Esophagus squamous epithelium (tissue), 5 donors: ENCODE results near the gene VRK2. TPM values are rescaled to one million over a fixed set of nuclear protein-coding genes. Genes with fewer than 3 reads are reported as not detected.
"Not testable (repeated sequence)": the region's sequence is repeated elsewhere in the genome, so short reads cannot be mapped to it uniquely, and the experiment has no call there.

Source experiments
- DNase-seq: peaks from one replicate; lab custom pipeline; 2025; lab: John Stamatoyannopoulos, UW
- H3K27ac ChIP-seq, 4 donors: fragments of 200-600 bp; sonication (generic); one replicate each; pipeline ENCODE4 v1.5.1; 2016 to 2019; ENCODE audit warnings: mild to moderate bottlenecking in 1 of 4
- H3K27me3 ChIP-seq, 4 donors: fragments of 200-600 bp; sonication (generic); 1 replicate in 3 of 4; 2 replicates in 1 of 4; pipeline versions ENCODE4 v1.5.1 to v1.6.0; 2017 to 2021; ENCODE audit warnings: antibody characterized with exemption in 1 of 4
- H3K36me3 ChIP-seq, 3 donors: fragments of 200-600 bp; sonication (generic); one replicate each; pipeline ENCODE4 v1.5.1; 2016 to 2019
- H3K4me1 ChIP-seq, 3 donors: fragments of 200-600 bp; sonication (generic); one replicate each; pipeline ENCODE4 v1.5.1; 2017 to 2019
- H3K4me3 ChIP-seq, 4 donors: fragments of 200-600 bp; sonication (generic); 1 replicate in 3 of 4; 2 replicates in 1 of 4; pipeline ENCODE4 v1.5.1; 2016 to 2019; ENCODE audit warnings: mild to moderate bottlenecking in 2 of 4, moderate library complexity in 1 of 4
- H3K9me3 ChIP-seq, 3 donors: fragments of 200-600 bp; sonication (generic); one replicate each; pipeline ENCODE4 v1.5.1; 2016 to 2019
- POLR2A ChIP-seq, 4 donors: fragments of 450-650 bp; IDR thresholded peaks; one replicate each; pipeline ENCODE4 v1.6.1; 2017; ENCODE audit warnings: antibody characterized with exemption in 4 of 4, mild to moderate bottlenecking in 4 of 4, moderate library complexity in 3 of 4
- WGBS, 2 donors: methylation state at CpG; one replicate each; pipeline ENCODE4 v1.1.5; 2018; 5-methylcytosine and 5-hydroxymethylcytosine counted together
- intact Hi-C: fragments of 100-400 bp; cut with DNase I; formaldehyde crosslinking; loops from one replicate; pipeline ENCODE4 v1.15.0; 2022
- total RNA-seq, 4 donors: library from RNA; depleted of rRNA; stranded (reverse); fragments of >200 nt; gene quantifications; one replicate each; pipeline ENCODE4 v1.1.0, GENCODE V29; 2016
- TF ChIP-seq, protein P1 (sequence below), 6 experiments: fragments of 450-650 bp in 4 of 6; fragments of 200-600 bp in 2 of 6; sonication (generic) in 2 of 6; IDR thresholded peaks; one replicate each; pipeline ENCODE4 v1.5.1; 2016 to 2019; ENCODE audit warnings: antibody characterized with exemption in 6 of 6, mild to moderate bottlenecking in 4 of 6, moderate library complexity in 4 of 6
- donor health status: DM: yes; HTN: yes; CAD: no.

VRK2 gene
- total RNA-seq, 4 donors from 2014 or later, result 17.9 to 33.6 (median 25.7) TPM

DNA sequence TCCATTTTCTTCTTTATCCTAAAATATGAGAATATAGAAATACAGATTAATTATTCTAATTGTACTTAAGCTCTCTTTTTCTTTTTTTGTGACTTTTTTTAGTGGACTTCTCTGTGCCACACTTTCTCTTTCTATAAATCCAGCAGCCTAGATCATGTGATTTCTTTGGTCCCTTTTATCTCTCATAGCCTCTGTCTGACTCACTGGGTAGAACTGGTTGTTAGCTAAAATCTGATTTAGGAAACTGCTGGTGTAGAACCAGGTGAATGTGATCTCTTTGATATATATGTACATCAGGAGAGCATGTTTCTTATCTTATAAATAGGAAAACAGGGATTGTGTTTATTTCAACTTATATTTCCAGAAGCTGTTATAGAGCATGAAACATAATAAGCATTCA is 54.9 kb downstream of the VRK2 start:
- no peak for DNase-seq

DNA sequence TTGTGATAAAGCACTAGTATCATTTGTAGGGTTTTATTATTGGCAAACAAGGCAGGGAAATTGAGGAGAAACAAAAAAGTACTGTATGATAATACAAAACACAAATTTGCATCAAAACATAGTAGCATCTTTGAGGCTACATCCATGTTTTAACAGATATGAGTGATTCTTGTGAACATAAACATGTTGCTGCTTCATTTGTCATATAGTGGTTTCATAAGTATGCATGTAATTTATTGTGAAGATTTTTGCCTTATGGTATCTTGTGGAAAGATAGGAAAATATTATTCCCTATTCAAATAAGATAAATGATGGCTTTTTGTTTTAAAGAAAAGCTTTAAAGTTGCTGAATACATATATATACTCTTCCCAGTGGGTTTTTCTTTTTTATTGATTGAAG is 60.3 kb downstream of the VRK2 start:
- H3K27ac ChIP-seq, result peak overlapping the region in 2 of 4 donors; percentile 75 to 83
- no peaks in the 10 kb centered on the region for H3K27me3 ChIP-seq
- H3K4me3 ChIP-seq, result no peak overlapping the region
- H3K36me3 ChIP-seq, result no peaks in the 10 kb centered on the region
- DNase-seq, result no peak
- intact Hi-C loops, result no loop called here
- H3K9me3 ChIP-seq, result no peaks in the 10 kb centered on the region
- no peak for TF ChIP-seq POLR2A (IDR thresholded peaks at IDR 0.05)
- TF ChIP-seq, protein P1, sequence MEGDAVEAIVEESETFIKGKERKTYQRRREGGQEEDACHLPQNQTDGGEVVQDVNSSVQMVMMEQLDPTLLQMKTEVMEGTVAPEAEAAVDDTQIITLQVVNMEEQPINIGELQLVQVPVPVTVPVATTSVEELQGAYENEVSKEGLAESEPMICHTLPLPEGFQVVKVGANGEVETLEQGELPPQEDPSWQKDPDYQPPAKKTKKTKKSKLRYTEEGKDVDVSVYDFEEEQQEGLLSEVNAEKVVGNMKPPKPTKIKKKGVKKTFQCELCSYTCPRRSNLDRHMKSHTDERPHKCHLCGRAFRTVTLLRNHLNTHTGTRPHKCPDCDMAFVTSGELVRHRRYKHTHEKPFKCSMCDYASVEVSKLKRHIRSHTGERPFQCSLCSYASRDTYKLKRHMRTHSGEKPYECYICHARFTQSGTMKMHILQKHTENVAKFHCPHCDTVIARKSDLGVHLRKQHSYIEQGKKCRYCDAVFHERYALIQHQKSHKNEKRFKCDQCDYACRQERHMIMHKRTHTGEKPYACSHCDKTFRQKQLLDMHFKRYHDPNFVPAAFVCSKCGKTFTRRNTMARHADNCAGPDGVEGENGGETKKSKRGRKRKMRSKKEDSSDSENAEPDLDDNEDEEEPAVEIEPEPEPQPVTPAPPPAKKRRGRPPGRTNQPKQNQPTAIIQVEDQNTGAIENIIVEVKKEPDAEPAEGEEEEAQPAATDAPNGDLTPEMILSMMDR (IDR thresholded peaks at IDR 0.05), result no peak
- H3K4me1 ChIP-seq, result peaks cover 0 to 23% (median 0%) of the 10 kb centered on the region in 3 donors

More for the DNA sequence above, 54.9 kb downstream of the VRK2 start:
- H3K27me3 ChIP-seq, result no peaks in the 10 kb centered on the region
- H3K4me1 ChIP-seq, result no peaks in the 10 kb centered on the region
- no peak overlapping the region for H3K4me3 ChIP-seq
- no peak overlapping the region for H3K27ac ChIP-seq
- H3K36me3 ChIP-seq, result no peaks in the 10 kb centered on the region
- intact Hi-C loops, result no loop called here
- TF ChIP-seq, protein P1 (IDR thresholded peaks at IDR 0.05), result no peak
- no peak for TF ChIP-seq POLR2A (IDR thresholded peaks at IDR 0.05)
- no peaks in the 10 kb centered on the region for H3K9me3 ChIP-seq

DNA sequence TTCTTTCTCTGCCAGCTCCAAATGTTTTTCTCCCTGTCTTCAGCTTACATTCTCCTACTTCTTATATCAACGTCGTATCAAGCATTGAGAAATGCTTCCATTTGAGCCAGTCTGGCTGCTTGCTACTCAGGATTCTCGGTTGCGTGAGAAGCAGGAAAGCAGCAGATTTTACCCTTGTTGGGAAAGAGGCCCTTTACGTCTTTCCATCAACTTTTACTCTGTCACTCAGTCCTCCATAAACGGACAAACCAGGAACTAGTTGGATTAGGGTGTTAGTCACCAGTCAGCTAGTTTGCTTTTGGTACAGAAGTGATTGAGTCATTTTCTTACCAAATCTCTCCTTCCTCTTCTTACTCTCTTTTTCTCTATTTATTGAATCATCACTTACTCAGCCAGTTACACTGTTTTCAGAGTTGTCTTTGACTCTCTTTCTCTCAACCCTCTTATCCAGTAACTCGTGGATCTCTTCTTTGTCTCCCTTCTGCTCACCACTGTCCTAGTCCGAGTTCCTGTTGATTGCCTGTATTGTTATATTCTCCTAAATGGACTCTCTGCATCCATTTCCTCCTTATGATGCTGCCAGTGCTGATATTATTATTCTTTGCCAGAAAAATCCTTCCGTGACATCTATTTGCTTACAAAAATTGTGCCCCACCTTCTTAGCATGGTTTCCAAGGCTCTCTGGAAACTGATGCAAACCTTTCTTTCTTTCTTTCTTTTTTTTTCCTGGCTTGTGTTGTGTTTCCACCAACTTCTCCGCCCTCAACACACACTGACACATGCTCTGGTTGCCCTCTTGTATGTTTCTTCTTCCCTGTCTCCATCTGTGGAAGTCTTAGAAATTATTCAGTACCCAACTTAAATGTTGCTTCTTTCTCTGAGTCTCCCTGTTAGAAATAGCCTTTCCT is 61.5 kb downstream of the VRK2 start:
- WGBS, 2 donors, result 44 to 45% methylated on average over 10 of the region's 10 CpGs
- intact Hi-C loops, result no loop called here
- Histone ChIP-seq H3K36me3 (no peaks in the 10 kb centered on the region), H3K4me1 (peaks cover 0 to 34% (median 9%) of the 10 kb centered on the region in 3 donors), H3K27ac (peak overlapping the region; percentile 73 to 83 (median 76)), H3K9me3 (no peaks in the 10 kb centered on the region), H3K27me3 (no peaks in the 10 kb centered on the region), H3K4me3 (no peak overlapping the region)
- DNase-seq, result no peak
- no peak for TF ChIP-seq POLR2A (IDR thresholded peaks at IDR 0.05)
- TF ChIP-seq, protein P1 (IDR thresholded peaks at IDR 0.05), result no peak

DNA sequence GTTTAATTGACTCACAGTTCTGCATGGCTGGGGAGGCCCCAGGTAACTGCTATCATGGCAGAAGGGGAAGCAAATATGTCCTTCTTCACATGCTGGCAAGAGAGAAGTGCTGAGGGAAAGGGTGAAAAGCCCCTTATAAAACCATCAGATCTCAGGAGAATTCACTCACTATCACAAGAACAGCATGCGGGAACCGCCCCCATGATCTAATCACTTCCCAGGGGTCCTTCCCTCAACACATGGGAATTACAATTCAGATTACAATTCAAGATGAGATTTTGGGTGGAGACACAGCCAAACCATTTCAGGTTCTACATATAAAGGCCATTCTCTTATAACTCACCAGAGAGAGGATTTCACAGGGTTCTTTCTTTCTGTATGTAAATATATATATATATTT is 62.9 kb downstream of the VRK2 start:
- TF ChIP-seq, protein P1 (IDR thresholded peaks at IDR 0.05), result no peak
- TF ChIP-seq POLR2A (IDR thresholded peaks at IDR 0.05), result no peak
- no peaks in the 10 kb centered on the region for H3K36me3 ChIP-seq
- H3K27me3 ChIP-seq, result no peaks in the 10 kb centered on the region
- peaks cover 0 to 40% (median 9%) of the 10 kb centered on the region in 3 donors for H3K4me1 ChIP-seq
- H3K4me3 ChIP-seq, result no peak overlapping the region
- peak overlapping the region in 3 of 4 donors; percentile 73 to 83 (median 75) for H3K27ac ChIP-seq
- intact Hi-C loops, result no loop called here
- H3K9me3 ChIP-seq, result no peaks in the 10 kb centered on the region
- 94 to 97% methylated on average over 2 of the region's 2 CpGs for WGBS, 2 donors
- no peak for DNase-seq

DNA sequence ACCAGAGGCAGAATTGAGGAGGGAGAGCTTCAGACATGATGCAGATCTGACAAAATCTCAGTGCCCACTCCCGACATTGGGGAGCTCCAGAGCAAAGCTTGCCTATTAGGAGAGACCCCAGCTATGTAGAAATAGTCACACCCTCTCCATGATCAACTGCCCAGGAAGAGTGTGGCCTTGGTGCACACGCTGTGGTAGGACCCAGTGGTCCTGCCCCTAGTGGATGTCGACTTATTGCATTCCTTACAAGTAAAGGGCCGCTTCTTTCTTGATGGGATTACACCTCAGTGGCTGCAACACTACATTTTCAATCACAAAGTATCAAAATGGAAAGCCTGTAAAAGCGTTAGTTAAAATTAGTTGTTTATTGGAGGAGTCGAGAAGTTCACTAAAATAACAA is 64.2 kb downstream of the VRK2 start:
- intact Hi-C loops, result loop anchor here (10.0 kb wide), 1 partner anchor 66 kb away; the partner anchor contains the start of gene VRK2
- Histone ChIP-seq H3K36me3 (no peaks in the 10 kb centered on the region), H3K4me3 (no peak overlapping the region), H3K9me3 (no peaks in the 10 kb centered on the region), H3K27me3 (no peaks in the 10 kb centered on the region), H3K4me1 (peaks cover 0 to 40% (median 9%) of the 10 kb centered on the region in 3 donors), H3K27ac (peak overlapping the region in 3 of 4 donors; percentile 22 to 83 (median 73))
- 91 to 94% methylated on average over 6 of the region's 6 CpGs for WGBS, 2 donors
- DNase-seq, result no peak
- no peak for TF ChIP-seq POLR2A (IDR thresholded peaks at IDR 0.05)
- TF ChIP-seq, protein P1 (IDR thresholded peaks at IDR 0.05), result no peak

DNA sequence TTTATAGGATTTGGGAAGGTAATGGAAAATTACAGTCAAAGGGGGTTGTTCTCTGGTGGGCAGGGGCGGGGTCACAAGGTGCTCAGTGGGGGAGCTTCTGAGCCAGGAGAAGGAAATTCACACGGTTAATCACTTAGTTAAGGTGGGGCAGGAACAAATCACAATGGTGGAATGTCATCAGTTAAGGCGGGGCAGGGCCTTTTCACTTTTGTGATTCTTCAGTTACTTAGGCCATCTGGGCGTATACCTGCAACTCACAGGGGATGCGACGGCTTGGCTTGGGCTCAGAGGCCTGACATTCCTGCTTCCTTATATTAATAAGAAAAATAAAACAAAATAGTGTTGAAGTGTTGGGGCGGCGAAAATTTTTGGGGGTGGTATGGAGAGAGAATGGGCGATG is 67.0 kb downstream of the VRK2 start:
- DNase-seq, result not testable (repeated sequence)

More for the DNA sequence above, 67.0 kb downstream of the VRK2 start:
- WGBS, 2 donors, result 52 to 86% methylated on average over 9 of the region's 9 CpGs
- H3K9me3 ChIP-seq, H3K36me3 ChIP-seq, H3K27me3 ChIP-seq, H3K4me3 ChIP-seq: not testable (repeated sequence)
- intact Hi-C loops, result loop anchor here (10.0 kb wide), 1 partner anchor 69 kb away; the partner anchor contains the start of gene VRK2
- H3K4me1 ChIP-seq, result peaks cover 0 to 28% (median 9%) of the 10 kb centered on the region in 3 donors
- H3K27ac ChIP-seq, result peak overlapping the region; percentile 76 to 83 (median 80)
